Kidney epithelial cell (primary cell): Measurements from ENCODE around the gene SYNM. TPM values are rescaled to one million over a fixed set of nuclear protein-coding genes. Genes with fewer than 3 reads are reported as not detected.

Source experiments
- DNase-seq: peaks from one replicate; pipeline ENCODE4 v3.0.0-alpha.2; 2010; ENCODE audit warnings: low read depth
- H3K27me3 ChIP-seq: 2 replicates; pipeline ENCODE4 v1.6.0; 2011; ENCODE audit warnings: low read length; ENCODE audit not compliant: control insufficient read depth, insufficient read depth
- H3K36me3 ChIP-seq: 2 replicates; pipeline ENCODE4 v1.5.1; 2011; ENCODE audit warnings: low read length; ENCODE audit not compliant: control insufficient read depth, insufficient read depth
- H3K4me3 ChIP-seq: 2 replicates; pipeline ENCODE4 v1.5.1; 2011; ENCODE audit warnings: low read depth, mild to moderate bottlenecking, control low read depth, low read length
- total RNA-seq: library from RNA; depleted of rRNA; stranded (reverse); fragments of >200 nt; gene quantifications from 2 replicates; pipeline ENCODE4 v1.2.3, GENCODE V29; 2015
- TF ChIP-seq, protein P1 (sequence below): IDR thresholded peaks from 2 replicates; pipeline ENCODE4 v1.5.1; 2011; ENCODE audit warnings: mild to moderate bottlenecking, moderate library complexity, low read length, control low read depth, inconsistent platforms; ENCODE audit not compliant: insufficient read depth, poor library complexity, severe bottlenecking

Gene SYNM
- total RNA-seq, 1 donor from 2014 or later, result 3.9 TPM

DNA sequence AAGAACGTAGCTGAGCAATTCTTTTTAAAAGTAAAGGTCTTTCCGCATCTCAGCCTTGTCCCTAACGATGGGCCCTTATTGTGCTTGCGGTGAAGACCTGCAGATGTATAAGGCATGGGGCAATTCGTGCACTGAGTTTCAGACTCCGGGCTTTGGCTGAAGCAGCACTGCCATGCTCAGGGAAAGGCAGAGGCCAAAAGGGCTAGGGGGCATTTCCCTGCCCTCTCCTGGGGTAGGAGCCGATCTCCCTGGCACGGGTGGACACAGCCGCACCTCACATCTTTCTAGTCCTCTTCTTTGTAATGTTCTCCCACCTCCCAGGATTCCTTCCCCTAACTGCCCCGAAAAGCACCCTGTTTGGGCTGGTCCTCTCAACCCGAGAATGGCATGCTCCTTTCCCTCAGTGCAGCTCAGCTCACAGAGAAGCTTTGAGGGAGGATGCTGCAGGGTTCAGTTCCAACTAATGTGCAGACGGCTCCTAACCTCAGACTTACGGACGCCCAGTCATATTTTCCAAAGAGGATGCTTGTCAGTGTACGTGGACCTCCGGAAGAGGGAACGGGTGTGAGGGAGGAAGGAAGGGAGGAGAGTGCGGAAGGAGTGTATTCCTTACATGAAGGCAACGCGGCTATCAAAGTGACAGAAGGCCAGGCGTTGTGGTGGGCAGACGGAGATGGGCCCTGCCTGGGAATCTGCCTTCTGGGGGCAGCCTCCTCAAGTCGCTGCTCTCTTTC lies 61.2 kb downstream of the SYNM start:
- Histone ChIP-seq H3K36me3 (no peaks in the 10 kb centered on the region), H3K4me3 (no peak overlapping the region), H3K27me3 (no peaks in the 10 kb centered on the region)
- no peak for DNase-seq
- TF ChIP-seq, protein P1, sequence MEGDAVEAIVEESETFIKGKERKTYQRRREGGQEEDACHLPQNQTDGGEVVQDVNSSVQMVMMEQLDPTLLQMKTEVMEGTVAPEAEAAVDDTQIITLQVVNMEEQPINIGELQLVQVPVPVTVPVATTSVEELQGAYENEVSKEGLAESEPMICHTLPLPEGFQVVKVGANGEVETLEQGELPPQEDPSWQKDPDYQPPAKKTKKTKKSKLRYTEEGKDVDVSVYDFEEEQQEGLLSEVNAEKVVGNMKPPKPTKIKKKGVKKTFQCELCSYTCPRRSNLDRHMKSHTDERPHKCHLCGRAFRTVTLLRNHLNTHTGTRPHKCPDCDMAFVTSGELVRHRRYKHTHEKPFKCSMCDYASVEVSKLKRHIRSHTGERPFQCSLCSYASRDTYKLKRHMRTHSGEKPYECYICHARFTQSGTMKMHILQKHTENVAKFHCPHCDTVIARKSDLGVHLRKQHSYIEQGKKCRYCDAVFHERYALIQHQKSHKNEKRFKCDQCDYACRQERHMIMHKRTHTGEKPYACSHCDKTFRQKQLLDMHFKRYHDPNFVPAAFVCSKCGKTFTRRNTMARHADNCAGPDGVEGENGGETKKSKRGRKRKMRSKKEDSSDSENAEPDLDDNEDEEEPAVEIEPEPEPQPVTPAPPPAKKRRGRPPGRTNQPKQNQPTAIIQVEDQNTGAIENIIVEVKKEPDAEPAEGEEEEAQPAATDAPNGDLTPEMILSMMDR, result no peak

DNA sequence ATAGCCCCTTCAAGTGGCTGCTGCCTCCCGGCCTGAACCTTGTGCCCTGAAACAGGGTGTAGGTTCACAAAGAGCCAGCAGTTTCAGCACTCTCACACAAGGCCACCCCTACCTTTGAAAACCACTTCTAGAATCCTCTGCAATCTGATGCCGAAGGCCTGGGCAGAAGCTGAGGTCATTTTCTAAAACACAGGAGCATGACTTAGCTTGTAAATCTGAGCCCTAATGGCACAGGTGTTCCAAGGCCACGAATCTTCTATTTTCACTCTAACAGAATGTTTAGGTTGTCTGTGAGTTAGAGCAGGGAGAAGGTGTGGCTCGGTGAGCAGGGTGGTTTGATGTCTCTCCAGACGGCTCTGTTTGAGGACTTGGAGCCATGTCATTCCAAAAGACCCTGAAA lies 62.3 kb downstream of the SYNM start:
- Histone ChIP-seq H3K4me3 (no peak overlapping the region), H3K36me3 (no peaks in the 10 kb centered on the region), H3K27me3 (no peaks in the 10 kb centered on the region)
- DNase-seq, result no peak
- TF ChIP-seq, protein P1, result no peak

DNA sequence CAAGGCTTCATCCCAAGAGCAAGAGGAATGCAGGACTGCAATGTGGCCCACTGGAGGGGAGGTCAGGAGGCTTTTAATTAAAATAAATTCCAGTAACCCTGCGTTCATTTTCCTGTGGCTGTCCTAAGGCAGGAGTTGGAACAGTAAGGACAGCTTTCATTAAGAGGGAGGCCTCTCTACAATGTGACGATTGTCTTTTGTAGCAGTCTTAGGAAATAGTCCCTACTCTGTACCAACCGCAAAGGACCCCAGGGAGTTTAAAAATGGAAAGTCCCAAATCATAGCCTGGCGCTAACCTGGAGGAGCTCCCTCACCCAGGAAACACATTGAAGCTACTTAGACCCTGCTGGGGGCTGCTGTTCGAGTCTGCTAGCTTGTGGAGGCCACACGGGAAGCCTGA lies 62.8 kb downstream of the SYNM start:
- TF ChIP-seq, protein P1, result no peak
- Histone ChIP-seq H3K36me3 (no peaks in the 10 kb centered on the region), H3K4me3 (no peak overlapping the region), H3K27me3 (no peaks in the 10 kb centered on the region)
- DNase-seq, result no peak

DNA sequence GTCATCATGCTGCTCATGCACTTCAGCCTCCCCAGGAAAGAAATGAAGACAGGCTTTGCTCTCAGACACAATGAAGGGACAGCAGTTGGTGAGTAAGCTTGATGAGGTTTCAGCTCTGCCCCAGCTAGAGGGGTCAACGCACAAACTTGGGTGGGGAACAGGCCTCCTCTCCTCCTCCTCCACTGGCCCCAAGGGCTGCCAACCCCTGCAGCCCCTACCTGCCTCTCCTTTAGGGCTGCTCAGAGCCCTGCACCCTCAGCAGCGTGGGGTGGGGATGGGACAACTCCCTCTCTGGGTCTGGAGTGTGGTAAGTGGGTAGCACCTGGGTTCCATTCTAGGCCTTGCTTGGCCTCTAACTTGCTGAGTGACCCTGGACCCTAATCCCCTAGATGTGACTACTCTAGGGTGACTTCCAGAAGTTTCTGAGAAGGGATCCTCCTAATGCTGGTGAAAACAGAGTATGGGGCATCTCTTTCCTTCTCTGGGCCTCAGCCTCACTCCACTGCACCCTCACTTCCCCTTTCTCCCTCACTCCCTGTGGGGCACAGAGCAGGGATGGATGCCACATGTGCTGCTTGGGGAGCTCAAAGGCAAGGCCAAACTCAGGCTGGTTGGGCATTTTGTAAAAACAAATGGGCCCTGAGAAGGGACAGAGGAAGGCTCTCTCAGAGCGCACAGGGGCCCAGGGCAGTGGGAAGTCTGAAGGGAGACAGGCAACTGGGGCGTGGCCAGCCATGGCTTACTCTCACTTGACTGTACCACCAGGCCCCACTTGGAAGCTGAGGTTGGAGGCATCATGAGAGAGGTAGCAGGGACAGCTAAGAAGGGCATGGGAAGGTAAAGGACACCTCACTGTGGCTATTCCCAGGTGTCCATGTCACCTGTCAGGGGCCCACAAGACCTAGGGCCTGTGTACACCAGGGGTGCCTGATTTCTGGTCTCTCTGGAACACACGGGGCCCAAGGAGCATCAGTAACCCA lies 64.0 kb downstream of the SYNM start:
- no peaks in the 10 kb centered on the region for H3K36me3 ChIP-seq
- H3K27me3 ChIP-seq, result no peaks in the 10 kb centered on the region
- H3K4me3 ChIP-seq, result no peak overlapping the region
- TF ChIP-seq, protein P1, result no peak
- DNase-seq, result no peak

DNA sequence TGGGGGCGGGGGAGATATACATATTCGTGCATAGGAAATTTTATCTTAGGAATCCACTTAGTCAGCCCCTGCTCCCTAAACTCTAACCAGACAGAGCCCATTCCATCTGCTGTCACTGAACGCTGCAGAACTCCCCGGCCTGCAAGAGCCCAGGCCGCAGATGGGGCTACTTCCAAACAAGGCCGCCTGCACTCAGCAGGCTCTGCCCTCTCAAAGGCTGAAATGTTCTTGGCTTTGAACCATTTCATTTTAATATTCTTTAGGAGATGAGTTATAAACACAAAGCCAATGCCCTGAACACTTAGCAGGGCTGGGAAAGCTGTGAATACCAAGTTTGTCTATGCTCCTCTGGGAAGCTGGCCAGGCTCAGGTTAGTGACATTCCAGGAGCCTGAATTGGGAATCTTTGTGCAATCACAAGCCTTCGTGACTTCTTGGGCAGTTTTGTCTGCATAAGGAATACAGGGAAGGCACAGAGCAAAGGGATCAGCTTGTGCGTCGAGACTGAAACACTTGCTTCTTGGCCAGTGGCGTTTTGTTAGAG lies 65.0 kb downstream of the SYNM start:
- no peak overlapping the region for H3K4me3 ChIP-seq
- no peaks in the 10 kb centered on the region for H3K36me3 ChIP-seq
- TF ChIP-seq, protein P1, result no peak
- DNase-seq, result no peak
- H3K27me3 ChIP-seq, result no peaks in the 10 kb centered on the region
